Osteoblast (primary cell): Measurements from ENCODE around the gene ALOX12B. TPM values are rescaled to one million over a fixed set of nuclear protein-coding genes. Genes with fewer than 3 reads are reported as not detected.

Experiments
- DNase-seq: peaks from one replicate; pipeline ENCODE4 v3.0.0; 2011; ENCODE audit warnings: low spot score, mixed read lengths; ENCODE audit not compliant: insufficient read length; ENCODE audit errors: missing footprints
- H2AFZ ChIP-seq: 2 replicates; pipeline ENCODE4 v1.6.0; 2011; ENCODE audit warnings: mild to moderate bottlenecking, low read length
- H3K27ac ChIP-seq: 2 replicates; pipeline ENCODE4 v1.5.1; 2011; ENCODE audit warnings: mild to moderate bottlenecking, low read depth, low read length, moderate library complexity
- H3K27me3 ChIP-seq: 2 replicates; pipeline ENCODE4 v1.6.0; 2012; ENCODE audit warnings: mild to moderate bottlenecking, control low read depth, inconsistent platforms, low read length, moderate library complexity; ENCODE audit not compliant: insufficient read depth
- H3K36me3 ChIP-seq: 2 replicates; pipeline ENCODE4 v1.5.1; 2011; ENCODE audit warnings: mild to moderate bottlenecking, low read length, control low read depth, moderate library complexity; ENCODE audit not compliant: insufficient read depth
- H3K4me1 ChIP-seq: 2 replicates; pipeline ENCODE4 v1.5.1; 2011; ENCODE audit warnings: mild to moderate bottlenecking, low read length, control low read depth, moderate library complexity; ENCODE audit not compliant: insufficient read depth
- H3K4me2 ChIP-seq: 2 replicates; pipeline ENCODE4 v1.6.0; 2011; ENCODE audit warnings: mild to moderate bottlenecking, low read length; ENCODE audit not compliant: insufficient read depth
- H3K4me3 ChIP-seq: fragments of 200-600 bp; sonication (generic); 3 replicates; pipeline ENCODE4 v1.5.1; 2012; ENCODE audit warnings: mild to moderate bottlenecking, low read length, inconsistent platforms; ENCODE audit not compliant: insufficient read depth
- H3K79me2 ChIP-seq: 2 replicates; pipeline ENCODE4 v1.6.0; 2012; ENCODE audit warnings: mild to moderate bottlenecking, low read length, control low read depth, inconsistent platforms; ENCODE audit not compliant: insufficient read depth
- H3K9me3 ChIP-seq: 2 replicates; pipeline ENCODE4 v1.5.1; 2011; ENCODE audit warnings: low read depth, low read length, control low read depth
- H4K20me1 ChIP-seq: 2 replicates; pipeline ENCODE4 v1.6.0; 2012; ENCODE audit warnings: mild to moderate bottlenecking, low read length, control low read depth; ENCODE audit not compliant: insufficient read depth
- total RNA-seq: library from RNA; depleted of rRNA; stranded (reverse); fragments of >200 nt; gene quantifications from 2 replicates; pipeline ENCODE4 v1.2.3, GENCODE V29; 2012
- TF ChIP-seq, protein P1 (sequence below): IDR thresholded peaks from 2 replicates; pipeline ENCODE4 v1.5.1; 2011; ENCODE audit warnings: mild to moderate bottlenecking, low read depth, low read length, moderate library complexity; ENCODE audit errors: extremely low read depth

ALOX12B gene
- total RNA-seq, 1 donor = not detected

GRCh38 chr17:8039611-8040168 is 47.8 kb downstream of the ALOX12B start:
- Histone ChIP-seq H3K79me2 (no peaks in the 10 kb centered on the region), H2AFZ (no peak overlapping the region), H3K4me2 (no peak overlapping the region), H4K20me1 (no peaks in the 10 kb centered on the region), H3K27me3 (peaks cover 8% of the 10 kb centered on the region), H3K9me3 (no peaks in the 10 kb centered on the region), H3K4me1 (peaks cover 12% of the 10 kb centered on the region), H3K27ac (no peak overlapping the region), H3K4me3 (no peak overlapping the region), H3K36me3 (no peaks in the 10 kb centered on the region)
- TF ChIP-seq, protein P1, sequence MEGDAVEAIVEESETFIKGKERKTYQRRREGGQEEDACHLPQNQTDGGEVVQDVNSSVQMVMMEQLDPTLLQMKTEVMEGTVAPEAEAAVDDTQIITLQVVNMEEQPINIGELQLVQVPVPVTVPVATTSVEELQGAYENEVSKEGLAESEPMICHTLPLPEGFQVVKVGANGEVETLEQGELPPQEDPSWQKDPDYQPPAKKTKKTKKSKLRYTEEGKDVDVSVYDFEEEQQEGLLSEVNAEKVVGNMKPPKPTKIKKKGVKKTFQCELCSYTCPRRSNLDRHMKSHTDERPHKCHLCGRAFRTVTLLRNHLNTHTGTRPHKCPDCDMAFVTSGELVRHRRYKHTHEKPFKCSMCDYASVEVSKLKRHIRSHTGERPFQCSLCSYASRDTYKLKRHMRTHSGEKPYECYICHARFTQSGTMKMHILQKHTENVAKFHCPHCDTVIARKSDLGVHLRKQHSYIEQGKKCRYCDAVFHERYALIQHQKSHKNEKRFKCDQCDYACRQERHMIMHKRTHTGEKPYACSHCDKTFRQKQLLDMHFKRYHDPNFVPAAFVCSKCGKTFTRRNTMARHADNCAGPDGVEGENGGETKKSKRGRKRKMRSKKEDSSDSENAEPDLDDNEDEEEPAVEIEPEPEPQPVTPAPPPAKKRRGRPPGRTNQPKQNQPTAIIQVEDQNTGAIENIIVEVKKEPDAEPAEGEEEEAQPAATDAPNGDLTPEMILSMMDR = no peak
- DNase-seq = peak; percentile 38

DNA sequence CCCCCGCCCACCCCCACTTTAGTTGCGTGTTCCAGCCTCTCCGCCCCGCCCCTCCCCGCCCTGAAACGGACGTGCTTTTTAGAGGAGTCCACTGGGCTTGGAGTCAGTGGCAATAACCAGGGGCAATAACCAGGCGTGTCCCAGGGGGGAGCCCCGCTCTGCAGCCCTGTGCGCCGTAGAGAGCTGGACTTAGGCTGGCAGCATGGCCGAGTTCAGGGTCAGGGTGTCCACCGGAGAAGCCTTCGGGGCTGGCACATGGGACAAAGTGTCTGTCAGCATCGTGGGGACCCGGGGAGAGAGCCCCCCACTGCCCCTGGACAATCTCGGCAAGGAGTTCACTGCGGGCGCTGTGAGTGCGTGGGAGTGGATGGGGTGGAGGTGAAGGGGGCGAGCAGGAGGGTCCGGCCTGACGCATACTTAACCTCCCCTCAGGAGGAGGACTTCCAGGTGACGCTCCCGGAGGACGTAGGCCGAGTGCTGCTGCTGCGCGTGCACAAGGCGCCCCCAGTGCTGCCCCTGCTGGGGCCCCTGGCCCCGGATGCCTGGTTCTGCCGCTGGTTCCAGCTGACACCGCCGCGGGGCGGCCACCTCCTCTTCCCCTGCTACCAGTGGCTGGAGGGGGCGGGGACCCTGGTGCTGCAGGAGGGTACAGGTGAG is 48.4 kb downstream of the ALOX12B start, which contains the start of gene ALOX15B:
Gene ALOX15B (plus strand): TSS at position 106 of the 657 bp plus-strand sequence. CDS start 97 bp downstream, at position 203.
- Histone ChIP-seq H4K20me1 (no peaks in the 10 kb centered on the region), H3K27ac (no peak within 1 kb of the TSS), H3K4me1 (peaks cover 12% of the 10 kb centered on the region), H3K27me3 (peaks cover 11% of the 10 kb centered on the region), H3K4me2 (peak within 1 kb of the TSS; percentile 36), H2AFZ (no peak within 1 kb of the TSS), H3K79me2 (no peaks in the 10 kb centered on the region), H3K4me3 (no peak within 1 kb of the TSS), H3K36me3 (no peaks in the 10 kb centered on the region), H3K9me3 (no peaks in the 10 kb centered on the region)
- TF ChIP-seq, protein P1 = no peak
- no peak for DNase-seq

- Histone ChIP-seq H3K27me3 (peaks cover 9% of the 10 kb centered on the region), H3K9me3 (no peaks in the 10 kb centered on the region)
- DNase-seq = no peak
Observed at GRCh38 chr17:8032442-8032841, 55.1 kb downstream of the ALOX12B start.

GRCh38 chr17:8031950-8032349 is 55.6 kb downstream of the ALOX12B start:
- no peaks in the 10 kb centered on the region for H3K9me3 ChIP-seq
- TF ChIP-seq, protein P1 = no peak
- no peak overlapping the region for H3K27ac ChIP-seq

More at GRCh38 chr17:8032442-8032841, 55.1 kb downstream of the ALOX12B start:
- no peaks in the 10 kb centered on the region for H3K79me2 ChIP-seq
- no peak overlapping the region for H3K27ac ChIP-seq
- TF ChIP-seq, protein P1 = no peak
- no peaks in the 10 kb centered on the region for H3K4me1 ChIP-seq
- H2AFZ ChIP-seq = no peak overlapping the region
- H3K36me3 ChIP-seq = no peaks in the 10 kb centered on the region
- no peaks in the 10 kb centered on the region for H4K20me1 ChIP-seq
- H3K4me3 ChIP-seq = no peak overlapping the region
- no peak overlapping the region for H3K4me2 ChIP-seq

More at GRCh38 chr17:8031950-8032349, 55.6 kb downstream of the ALOX12B start:
- no peak for DNase-seq
- Histone ChIP-seq H4K20me1 (no peaks in the 10 kb centered on the region), H3K36me3 (no peaks in the 10 kb centered on the region), H3K4me3 (no peak overlapping the region), H3K4me1 (no peaks in the 10 kb centered on the region), H3K79me2 (no peaks in the 10 kb centered on the region), H3K4me2 (no peak overlapping the region), H3K27me3 (peaks cover 14% of the 10 kb centered on the region), H2AFZ (no peak overlapping the region)
